Spleen (tissue), 11 donors: Measurements from ENCODE around the gene STRADA. TPM values are rescaled to one million over a fixed set of nuclear protein-coding genes. Genes with fewer than 3 reads are reported as not detected.

Experiments used
- DNase-seq: peaks from one replicate; pipeline ENCODE4 v3.0.0-alpha.2; 2020
- H3K27ac ChIP-seq, 8 donors: fragments of 200-600 bp; sonication (generic) in 7 of 8; 1 replicate in 4 of 8; 2 replicates in 4 of 8; pipeline versions ENCODE4 v1.5.0 to v1.8.0; 2016 to 2021; ENCODE audit warnings: inconsistent platforms in 4 of 8, mild to moderate bottlenecking in 4 of 8, moderate library complexity in 1 of 8
- H3K27me3 ChIP-seq, 7 donors: fragments of 200-600 bp; sonication (generic) in 6 of 7; replicated peaks in 1 of 7; 1 replicate in 4 of 7; 2 replicates in 3 of 7; pipeline versions ENCODE4 v1.5.0 to v1.8.0; 2016 to 2021; ENCODE audit warnings: inconsistent platforms in 3 of 7, mild to moderate bottlenecking in 1 of 7
- H3K36me3 ChIP-seq, 6 donors: fragments of 200-600 bp; sonication (generic) in 5 of 6; 1 replicate in 4 of 6; 2 replicates in 2 of 6; pipeline versions ENCODE4 v1.5.0 to v1.8.0; 2016 to 2021; ENCODE audit warnings: inconsistent platforms in 2 of 6
- H3K4me1 ChIP-seq, 6 donors: fragments of 200-600 bp; sonication (generic) in 5 of 6; 1 replicate in 3 of 6; 2 replicates in 3 of 6; pipeline versions ENCODE4 v1.5.0 to v1.8.0; 2016 to 2021; ENCODE audit warnings: inconsistent platforms in 3 of 6
- H3K4me3 ChIP-seq, 8 donors: fragments of 200-600 bp; sonication (generic) in 7 of 8; 1 replicate in 4 of 8; 2 replicates in 4 of 8; pipeline versions ENCODE4 v1.5.0 to v1.8.0; 2016 to 2021; ENCODE audit warnings: inconsistent platforms in 4 of 8, mild to moderate bottlenecking in 4 of 8, moderate library complexity in 2 of 8
- H3K9me3 ChIP-seq, 8 donors: fragments of 200-600 bp; sonication (generic) in 7 of 8; 1 replicate in 4 of 8; 2 replicates in 4 of 8; pipeline versions ENCODE4 v1.5.0 to v1.8.0; 2016 to 2021; ENCODE audit warnings: inconsistent platforms in 4 of 8
- CTCF ChIP-seq, 11 experiments: fragments of 200-600 bp in 7 of 11; fragments of 450-650 bp in 4 of 11; sonication (generic) in 4 of 11; IDR thresholded peaks in 8 of 11; conservative IDR thresholded peaks in 3 of 11; 1 replicate in 7 of 11; 2 replicates in 4 of 11; pipeline versions ENCODE4 v1.4.0 to v1.8.0; 2016 to 2021; ENCODE audit warnings: antibody characterized with exemption in 11 of 11, inconsistent platforms in 4 of 11, mild to moderate bottlenecking in 1 of 11
- POLR2A ChIP-seq, 3 donors: fragments of 450-650 bp; IDR thresholded peaks; one replicate each; pipeline ENCODE4 v1.5.1; 2017; ENCODE audit warnings: antibody characterized with exemption in 3 of 3, mild to moderate bottlenecking in 1 of 3
- POLR2AphosphoS5 ChIP-seq, 3 donors: sonication (generic); formaldehyde crosslinking; IDR thresholded peaks; one replicate each; pipeline ENCODE4 v1.5.1; 2017; ENCODE audit warnings: antibody characterized with exemption in 3 of 3
- WGBS, 5 donors: extraction: QIAGEN DNeasy Blood & Tissue Kit in 3 of 5; methylation state at CpG; one replicate each; pipeline versions ENCODE4 v1.1.5 to v1.1.7; 2013 to 2018; 5-methylcytosine and 5-hydroxymethylcytosine counted together
- intact Hi-C: fragments of 100-400 bp; cut with DNase I; formaldehyde crosslinking; loops from one replicate; pipeline ENCODE4 v1.15.0; 2023; ENCODE audit warnings: low total_unique reads
- polyA plus RNA-seq, 3 donors: library from polyadenylated mRNA; stranded (reverse); fragments of 200-250 nt; gene quantifications; one replicate each; pipeline ENCODE4 v1.2.1, GENCODE V29; 2013
- total RNA-seq, 7 donors: library from RNA; depleted of rRNA in 3 of 7; stranded (reverse); fragments of >200 nt in 3 of 7; fragmentation: NEBNext Ultra II Directional in 4 of 7; extraction: Animal tissue kit (Norgen Biotek cat#: 25700) in 4 of 7; gene quantifications; one replicate each; pipeline versions ENCODE4 v1.1.0 to v1.2.1, GENCODE V29; 2016 to 2021
- donor health status: healthy with polysubstance abuse.
- donor health status: DM: no; HTN: no; CAD: no; lungs with moderate emphysema.
- donor health status: DM: no; HTN: no; CAD: no.
- donor health status: Bipolar disorder and iron deficiency.
- donor health status: healthy.
- donor health status: DM: no; HTN: no; CAD: no.
- donor health status: DM: yes; HTN: yes; CAD: no.

The STRADA gene
- total and polyA plus RNA-seq, 10 donors = 20.5 to 72.0 (median 49.6) TPM

- no peaks in the 10 kb centered on the region for H3K9me3 ChIP-seq
- no peak for DNase-seq
- intact Hi-C loops = no loop called here
- H3K36me3 ChIP-seq = peaks cover 0 to 100% (median 46%) of the 10 kb centered on the region in 6 donors
- no peaks in the 10 kb centered on the region for H3K27me3 ChIP-seq
- H3K4me3 ChIP-seq = no peak overlapping the region
- peak overlapping the region in 1 of 8 donors; percentile 56 for H3K27ac ChIP-seq
- H3K4me1 ChIP-seq = peaks cover 14 to 58% (median 36%) of the 10 kb centered on the region in 6 donors
- WGBS, 5 donors = 88 to 96% (median 90%) methylated on average over 6 of the region's 6 CpGs
- TF ChIP-seq POLR2AphosphoS5 (IDR thresholded peaks at IDR 0.05) = no peak
- no peak for TF ChIP-seq CTCF (IDR thresholded peaks at IDR 0.05 in 8 of 11, conservative IDR thresholded peaks at IDR 0.05 in 3 of 11)
- TF ChIP-seq POLR2A (IDR thresholded peaks at IDR 0.05) = no peak
Measured at GRCh38 chr17:63709110-63709509, 32.5 kb downstream of the STRADA start.

GRCh38 chr17:63707151-63707550 lies 34.4 kb downstream of the STRADA start:
- peaks cover 0 to 97% (median 45%) of the 10 kb centered on the region in 6 donors for H3K36me3 ChIP-seq
- no peak for DNase-seq
- H3K4me1 ChIP-seq = peaks cover 26 to 77% (median 56%) of the 10 kb centered on the region in 6 donors
- intact Hi-C loops = no loop called here
- H3K27ac ChIP-seq = peak overlapping the region; percentile 15 to 100 (median 56)
- TF ChIP-seq POLR2AphosphoS5 (IDR thresholded peaks at IDR 0.05) = peak in 2 of 3 donors; percentile 42 to 58
- no peak for TF ChIP-seq CTCF (IDR thresholded peaks at IDR 0.05 in 8 of 11, conservative IDR thresholded peaks at IDR 0.05 in 3 of 11)
- TF ChIP-seq POLR2A (IDR thresholded peaks at IDR 0.05) = no peak
- no peaks in the 10 kb centered on the region for H3K27me3 ChIP-seq
- H3K4me3 ChIP-seq = peak overlapping the region in 1 of 8 donors; percentile 3
- no peaks in the 10 kb centered on the region for H3K9me3 ChIP-seq
- 77 to 92% (median 86%) methylated on average over 7 to 11 of the region's 11 CpGs for WGBS, 5 donors

- no peak for DNase-seq
- peaks cover 0 to 90% (median 39%) of the 10 kb centered on the region in 6 donors for H3K36me3 ChIP-seq
- H3K4me1 ChIP-seq = peaks cover 28 to 84% (median 62%) of the 10 kb centered on the region in 6 donors
- H3K9me3 ChIP-seq = no peaks in the 10 kb centered on the region
- H3K4me3 ChIP-seq = peak overlapping the region in 1 of 8 donors; percentile 3
- TF ChIP-seq POLR2A (IDR thresholded peaks at IDR 0.05) = no peak
- no peak for TF ChIP-seq POLR2AphosphoS5 (IDR thresholded peaks at IDR 0.05)
- no peak for TF ChIP-seq CTCF (IDR thresholded peaks at IDR 0.05 in 8 of 11, conservative IDR thresholded peaks at IDR 0.05 in 3 of 11)
- intact Hi-C loops = no loop called here
- WGBS, 5 donors = 64 to 71% (median 65%) methylated on average over 7 of the region's 7 CpGs
- peak overlapping the region; percentile 15 to 100 (median 56) for H3K27ac ChIP-seq
- no peaks in the 10 kb centered on the region for H3K27me3 ChIP-seq
Measured at GRCh38 chr17:63706336-63707082, 35.1 kb downstream of the STRADA start.

GRCh38 chr17:63705657-63706056 lies 35.9 kb downstream of the STRADA start:
- TF ChIP-seq POLR2A (IDR thresholded peaks at IDR 0.05) (no peak), POLR2AphosphoS5 (IDR thresholded peaks at IDR 0.05) (peak in 1 of 3 donors; percentile 33)
- H3K4me1 ChIP-seq = peaks cover 36 to 88% (median 70%) of the 10 kb centered on the region in 6 donors
- peak overlapping the region; percentile 21 to 100 (median 56) for H3K27ac ChIP-seq
- H3K9me3 ChIP-seq = no peaks in the 10 kb centered on the region
- WGBS, 5 donors = 17 to 23% (median 17%) methylated on average over 3 of the region's 3 CpGs
- peaks cover 0 to 82% (median 32%) of the 10 kb centered on the region in 6 donors for H3K36me3 ChIP-seq
- H3K4me3 ChIP-seq = no peak overlapping the region
- H3K27me3 ChIP-seq = no peaks in the 10 kb centered on the region
- intact Hi-C loops = no loop called here
- no peak for DNase-seq
